HCT116 (cell line): ENCODE data around the gene EFEMP2. TPM values are rescaled to one million over a fixed set of nuclear protein-coding genes. Genes with fewer than 3 reads are reported as not detected.

Source experiments
- ATAC-seq: fragments of 200-7000 bp; cut with Tn5 transposase; 2 replicates; pipeline ENCODE4 v1.9.1; 2020; ENCODE audit warnings: mild to moderate bottlenecking, moderate library complexity
- BruUV-seq: library from RNA; stranded (reverse); fragments of 400-500 nt; replicated peaks from 2 replicates; lab custom pipeline; 2021; lab: Mats Ljungman, UMichigan
- CTCF ChIA-PET: fragments of 300-600 bp; sonication (Branson Sonifier 250); formaldehyde crosslinking; loops from one replicate; lab custom pipeline; 2021; ENCODE audit warnings: antibody characterized with exemption; lab: Charles Lee
- POLR2A ChIA-PET: fragments of 300-600, 350-600 bp; sonication (Branson Sonifier 250); formaldehyde crosslinking; loops from one replicate; lab custom pipeline; 2021; ENCODE audit warnings: antibody characterized with exemption; lab: Charles Lee
- RAD21 ChIA-PET, 2 experiments: fragments of 300-600 bp; sonication (Branson Sonifier 250); formaldehyde crosslinking; loops; one replicate each; lab custom pipeline; 2023; ENCODE audit warnings: low total read pairs in 2 of 2; ENCODE audit not compliant: uncharacterized antibody in 2 of 2, unreplicated experiment in 2 of 2, low non-redundant PET in 1 of 2; lab: Charles Lee
- DNase-seq: peaks from one replicate; pipeline ENCODE4 v3.0.0-alpha.2; 2010; ENCODE audit warnings: low read depth, low spot score
- H2AFZ ChIP-seq: fragments of 200-600 bp; shearing (Covaris generic), sonication (generic); 2 replicates; pipeline ENCODE4 v1.6.1; 2017; ENCODE audit warnings: low read depth, mixed run types, mixed read lengths, antibody characterized with exemption, low read length; ENCODE audit not compliant: poor library complexity, severe bottlenecking
- H3K27ac ChIP-seq: 2 replicates; pipeline ENCODE4 v1.5.1; 2012; ENCODE audit warnings: low read depth, low read length
- H3K27me3 ChIP-seq: fragments of 200-600 bp; sonication (generic); 2 replicates; pipeline ENCODE4 v1.6.1; 2016; ENCODE audit warnings: mixed run types, low read length, mixed read lengths; ENCODE audit not compliant: insufficient read depth
- H3K36me3 ChIP-seq, 2 experiments: fragments of 200-500 bp in 1 of 2; fragments of 200-600 bp in 1 of 2; sonication (Bioruptor generic) in 1 of 2; sonication (generic) in 1 of 2; 2 replicates each; pipeline versions ENCODE4 v1.5.1 to v1.6.1; 2014 to 2016; ENCODE audit warnings: low read length in 2 of 2, inconsistent platforms in 1 of 2, mixed read lengths in 1 of 2, mixed run types in 1 of 2; ENCODE audit not compliant: insufficient read depth in 2 of 2, control insufficient read depth in 1 of 2
- H3K4me1 ChIP-seq, 2 experiments: fragments of 200-600 bp in 1 of 2; sonication (generic) in 1 of 2; 2 replicates each; pipeline versions ENCODE4 v1.5.1 to v1.6.1; 2012 to 2017; ENCODE audit warnings: low read length in 2 of 2, inconsistent platforms in 1 of 2, mild to moderate bottlenecking in 1 of 2, mixed read lengths in 1 of 2, mixed run types in 1 of 2, moderate library complexity in 1 of 2; ENCODE audit not compliant: insufficient read depth in 2 of 2, control insufficient read depth in 1 of 2
- H3K4me2 ChIP-seq: fragments of 200-600 bp; sonication (generic); 2 replicates; pipeline ENCODE4 v1.6.1; 2017; ENCODE audit warnings: mixed run types, low read length, mixed read lengths
- H3K4me3 ChIP-seq, 2 experiments: fragments of 200-600 bp in 1 of 2; sonication (generic) in 1 of 2; replicated peaks in 1 of 2; 2 replicates each; pipeline ENCODE4 v1.5.1; 2011 to 2016; ENCODE audit warnings: low read length in 2 of 2, control low read depth in 1 of 2, low read depth in 1 of 2, mild to moderate bottlenecking in 1 of 2, mixed read lengths in 1 of 2, mixed run types in 1 of 2
- H3K79me2 ChIP-seq: fragments of 200-600 bp; sonication (generic); 2 replicates; pipeline ENCODE4 v1.6.1; 2017; ENCODE audit warnings: mild to moderate bottlenecking, mixed run types, low read length, moderate library complexity, mixed read lengths; ENCODE audit not compliant: insufficient read depth
- H3K9ac ChIP-seq: fragments of 200-600 bp; sonication (generic); 2 replicates; pipeline ENCODE4 v1.6.1; 2016; ENCODE audit warnings: low read length, mixed read lengths
- H3K9me2 ChIP-seq: fragments of 200-600 bp; sonication (generic), shearing (Covaris generic); 2 replicates; pipeline ENCODE4 v1.6.1; 2017; ENCODE audit warnings: mixed run types, mild to moderate bottlenecking, moderate library complexity; ENCODE audit not compliant: insufficient read depth
- H3K9me3 ChIP-seq, 2 experiments: fragments of 200-500 bp in 1 of 2; fragments of 200-600 bp in 1 of 2; sonication (Bioruptor generic) in 1 of 2; sonication (generic) in 1 of 2; 2 replicates each; pipeline ENCODE4 v1.6.1; 2014 to 2017; ENCODE audit warnings: low read length in 2 of 2, mixed read lengths in 2 of 2, inconsistent platforms in 1 of 2, low read depth in 1 of 2, mild to moderate bottlenecking in 1 of 2, mixed run types in 1 of 2, moderate library complexity in 1 of 2; ENCODE audit not compliant: control insufficient read depth in 1 of 2, insufficient read depth in 1 of 2
- H4K20me1 ChIP-seq: fragments of 200-600 bp; sonication (generic), shearing (Covaris generic); 2 replicates; pipeline ENCODE4 v1.6.1; 2017; ENCODE audit warnings: mixed run types, mild to moderate bottlenecking, moderate library complexity; ENCODE audit not compliant: insufficient read depth
- CBX3 ChIP-seq: IDR thresholded peaks from 2 replicates; pipeline ENCODE4 v1.6.1; 2012; ENCODE audit warnings: low read depth
- EGR1 ChIP-seq: IDR thresholded peaks from 2 replicates; pipeline ENCODE4 v1.6.1; 2012; ENCODE audit warnings: low read depth
- EZH2 ChIP-seq: fragments of 200-600 bp; sonication (generic); IDR thresholded peaks from 2 replicates; pipeline ENCODE4 v1.6.1; 2017; ENCODE audit warnings: antibody characterized with exemption, mixed run types
- EZH2phosphoT487 ChIP-seq: fragments of 200-600 bp; IDR thresholded peaks from 2 replicates; pipeline ENCODE4 v1.6.1; 2018; ENCODE audit warnings: antibody characterized with exemption, borderline replicate concordance
- JUND ChIP-seq: IDR thresholded peaks from 2 replicates; pipeline ENCODE4 v1.6.1; 2012
- POLR2A ChIP-seq: IDR thresholded peaks from 2 replicates; pipeline ENCODE4 v1.7.0; 2011; ENCODE audit warnings: borderline replicate concordance; ENCODE audit not compliant: insufficient read depth, insufficient read length; ENCODE audit errors: extremely low read depth
- POLR2AphosphoS5 ChIP-seq: IDR thresholded peaks from 2 replicates; pipeline ENCODE4 v1.6.1; 2011; ENCODE audit warnings: mild to moderate bottlenecking, low read depth, low read length, moderate library complexity
- RAD21 ChIP-seq: IDR thresholded peaks from 2 replicates; pipeline ENCODE4 v1.6.1; 2012; ENCODE audit warnings: low read depth, mild to moderate bottlenecking
- SIN3A ChIP-seq: IDR thresholded peaks from 2 replicates; pipeline ENCODE4 v1.6.1; 2012; ENCODE audit warnings: low read depth
- SP1 ChIP-seq: IDR thresholded peaks from 2 replicates; pipeline ENCODE4 v1.6.1; 2012; ENCODE audit warnings: low read depth
- SRF ChIP-seq: IDR thresholded peaks from 2 replicates; pipeline ENCODE4 v1.6.1; 2012; ENCODE audit warnings: low read depth
- TCF7L2 ChIP-seq: IDR thresholded peaks from 2 replicates; pipeline ENCODE4 v1.7.0; 2011; ENCODE audit warnings: borderline replicate concordance, inconsistent platforms; ENCODE audit not compliant: insufficient read depth, insufficient read length; ENCODE audit errors: extremely low read depth
- ZNF274 ChIP-seq: fragments of 200-500 bp; sonication (Bioruptor generic); IDR thresholded peaks from 2 replicates; pipeline ENCODE4 v1.6.1; 2014; ENCODE audit warnings: mild to moderate bottlenecking, low read depth, low read length, inconsistent platforms
- intact Hi-C: fragments of 100-400 bp; cut with micrococcal nuclease; formaldehyde crosslinking; loops from 2 replicates; pipeline ENCODE4 v1.10.0; 2022
- total RNA-seq: library from RNA; stranded (reverse); gene quantifications from one replicate; pipeline ENCODE4 v1.2.1, GENCODE V29; 2021; ENCODE audit not compliant: unreplicated experiment
- TF ChIP-seq, protein P1 (sequence below): IDR thresholded peaks from 2 replicates; pipeline ENCODE4 v1.6.1; 2012; ENCODE audit warnings: low read depth
- TF ChIP-seq, protein P2 (sequence below): IDR thresholded peaks from 2 replicates; pipeline ENCODE4 v1.6.1; 2011; ENCODE audit warnings: mild to moderate bottlenecking, low read length, moderate library complexity; ENCODE audit not compliant: insufficient replicate concordance; ENCODE audit errors: extremely low read depth

EFEMP2 gene
- total RNA-seq, 1 experiment from 2014 or later = 8.4 TPM

- Histone ChIP-seq H4K20me1 (no peaks in the 10 kb centered on the region), H3K27me3 (no peaks in the 10 kb centered on the region), H3K4me1 (peaks cover 0 to 12% of the 10 kb centered on the region in 2 experiments; a peak in 2 of 4 replicates), H3K79me2 (no peaks in the 10 kb centered on the region), H3K27ac (peak overlapping the region; percentile 51; the same call in 1 of the 2 replicates), H3K4me3 (peak overlapping the region; percentile 51 to 65), H3K9ac (peak overlapping the region; percentile 67), H3K9me3 (no peaks in the 10 kb centered on the region), H2AFZ (peak overlapping the region; percentile 88), H3K4me2 (peak overlapping the region; percentile 76), H3K36me3 (no peaks in the 10 kb centered on the region), H3K9me2 (no peaks in the 10 kb centered on the region)
- no peak for DNase-seq
- CTCF ChIA-PET = interaction anchor here (0.6 to 3.7 kb wide), 12 partner anchors 10 to 208 kb away, joined by 3 to 36 read pairs (median 4); partner anchors contain the start of gene KAT5
- RAD21 ChIA-PET = interaction anchor here (0.6 to 2.2 kb wide), 12 partner anchors 20 to 188 kb away, joined by 3 to 12 read pairs (median 3); partner anchors contain the start of gene KAT5 (in 1 of the 2)
- TSS peak; percentile 74 for BruUV-seq
- ATAC-seq = no peak
- intact Hi-C loops = no loop called here
- TF ChIP-seq RAD21 (no peak), TCF7L2 (no peak), EGR1 (no peak), EZH2phosphoT487 (no peak), SRF (no peak), POLR2A (no peak), SIN3A (no peak), POLR2AphosphoS5 (no peak), ZNF274 (no peak), EZH2 (no peak), SP1 (no peak), JUND (no peak), CBX3 (no peak)
- TF ChIP-seq, protein P1, sequence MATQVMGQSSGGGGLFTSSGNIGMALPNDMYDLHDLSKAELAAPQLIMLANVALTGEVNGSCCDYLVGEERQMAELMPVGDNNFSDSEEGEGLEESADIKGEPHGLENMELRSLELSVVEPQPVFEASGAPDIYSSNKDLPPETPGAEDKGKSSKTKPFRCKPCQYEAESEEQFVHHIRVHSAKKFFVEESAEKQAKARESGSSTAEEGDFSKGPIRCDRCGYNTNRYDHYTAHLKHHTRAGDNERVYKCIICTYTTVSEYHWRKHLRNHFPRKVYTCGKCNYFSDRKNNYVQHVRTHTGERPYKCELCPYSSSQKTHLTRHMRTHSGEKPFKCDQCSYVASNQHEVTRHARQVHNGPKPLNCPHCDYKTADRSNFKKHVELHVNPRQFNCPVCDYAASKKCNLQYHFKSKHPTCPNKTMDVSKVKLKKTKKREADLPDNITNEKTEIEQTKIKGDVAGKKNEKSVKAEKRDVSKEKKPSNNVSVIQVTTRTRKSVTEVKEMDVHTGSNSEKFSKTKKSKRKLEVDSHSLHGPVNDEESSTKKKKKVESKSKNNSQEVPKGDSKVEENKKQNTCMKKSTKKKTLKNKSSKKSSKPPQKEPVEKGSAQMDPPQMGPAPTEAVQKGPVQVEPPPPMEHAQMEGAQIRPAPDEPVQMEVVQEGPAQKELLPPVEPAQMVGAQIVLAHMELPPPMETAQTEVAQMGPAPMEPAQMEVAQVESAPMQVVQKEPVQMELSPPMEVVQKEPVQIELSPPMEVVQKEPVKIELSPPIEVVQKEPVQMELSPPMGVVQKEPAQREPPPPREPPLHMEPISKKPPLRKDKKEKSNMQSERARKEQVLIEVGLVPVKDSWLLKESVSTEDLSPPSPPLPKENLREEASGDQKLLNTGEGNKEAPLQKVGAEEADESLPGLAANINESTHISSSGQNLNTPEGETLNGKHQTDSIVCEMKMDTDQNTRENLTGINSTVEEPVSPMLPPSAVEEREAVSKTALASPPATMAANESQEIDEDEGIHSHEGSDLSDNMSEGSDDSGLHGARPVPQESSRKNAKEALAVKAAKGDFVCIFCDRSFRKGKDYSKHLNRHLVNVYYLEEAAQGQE = no peak
- TF ChIP-seq, protein P2, sequence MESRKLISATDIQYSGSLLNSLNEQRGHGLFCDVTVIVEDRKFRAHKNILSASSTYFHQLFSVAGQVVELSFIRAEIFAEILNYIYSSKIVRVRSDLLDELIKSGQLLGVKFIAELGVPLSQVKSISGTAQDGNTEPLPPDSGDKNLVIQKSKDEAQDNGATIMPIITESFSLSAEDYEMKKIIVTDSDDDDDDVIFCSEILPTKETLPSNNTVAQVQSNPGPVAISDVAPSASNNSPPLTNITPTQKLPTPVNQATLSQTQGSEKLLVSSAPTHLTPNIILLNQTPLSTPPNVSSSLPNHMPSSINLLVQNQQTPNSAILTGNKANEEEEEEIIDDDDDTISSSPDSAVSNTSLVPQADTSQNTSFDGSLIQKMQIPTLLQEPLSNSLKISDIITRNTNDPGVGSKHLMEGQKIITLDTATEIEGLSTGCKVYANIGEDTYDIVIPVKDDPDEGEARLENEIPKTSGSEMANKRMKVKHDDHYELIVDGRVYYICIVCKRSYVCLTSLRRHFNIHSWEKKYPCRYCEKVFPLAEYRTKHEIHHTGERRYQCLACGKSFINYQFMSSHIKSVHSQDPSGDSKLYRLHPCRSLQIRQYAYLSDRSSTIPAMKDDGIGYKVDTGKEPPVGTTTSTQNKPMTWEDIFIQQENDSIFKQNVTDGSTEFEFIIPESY = no peak
- POLR2A ChIA-PET = interaction anchor here (0.6 to 2.6 kb wide), 6 partner anchors 13 to 170 kb away, joined by 3 to 8 read pairs (median 4); partner anchors contain the start of genes AP5B1, KAT5 and MUS81
These were observed 55.2 kb downstream of the EFEMP2 start for GRCh38 chr11:65817312-65817834.
